ENCODE results near the gene ELOVL1.

The ELOVL1 gene

DNA sequence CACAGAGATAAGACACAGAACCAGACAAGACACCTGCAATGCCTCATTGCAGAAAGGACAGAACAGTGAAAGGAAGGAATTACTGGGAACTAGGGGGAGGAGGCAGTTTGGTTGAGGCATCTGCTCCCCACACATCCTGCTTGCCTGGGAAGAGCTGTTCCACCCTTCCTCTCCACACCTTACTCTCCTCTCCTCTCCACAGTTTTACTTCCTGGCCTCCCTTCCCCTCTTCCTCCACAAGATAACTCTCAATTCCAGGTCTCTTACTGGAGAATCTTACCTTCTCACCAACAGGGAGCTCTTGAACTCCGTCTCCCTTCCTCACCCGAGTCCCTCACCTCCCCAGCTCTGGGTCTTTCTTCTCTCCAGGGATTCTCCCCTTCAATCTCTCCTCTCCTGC is 2.1 kb downstream of the ELOVL1 start:
- Histone ChIP-seq H3K9me3 (ENCODE audit: control insufficient read depth in 1 of 2, low read length in 2 of 2) (no peaks in the 10 kb centered on the region), H3K27me3 (ENCODE audit: low read depth, low read length) (no peaks in the 10 kb centered on the region), H3K27ac (ENCODE audit: low read length) (peak overlapping the region; percentile 10), H3K4me3 (ENCODE audit: low read depth in 1 of 2, low read length in 2 of 2) (peak overlapping the region in 1 of 2 donors; percentile 2), H3K4me1 (ENCODE audit: control insufficient read depth in 1 of 2, insufficient read depth in 2 of 2, low read length in 2 of 2) (peaks cover 16 to 26% of the 10 kb centered on the region in 2 donors), H3K36me3 (ENCODE audit: control insufficient read depth in 1 of 2, insufficient read depth in 2 of 2, low read length in 2 of 2) (peaks cover 29 to 47% of the 10 kb centered on the region in 2 donors)

DNA sequence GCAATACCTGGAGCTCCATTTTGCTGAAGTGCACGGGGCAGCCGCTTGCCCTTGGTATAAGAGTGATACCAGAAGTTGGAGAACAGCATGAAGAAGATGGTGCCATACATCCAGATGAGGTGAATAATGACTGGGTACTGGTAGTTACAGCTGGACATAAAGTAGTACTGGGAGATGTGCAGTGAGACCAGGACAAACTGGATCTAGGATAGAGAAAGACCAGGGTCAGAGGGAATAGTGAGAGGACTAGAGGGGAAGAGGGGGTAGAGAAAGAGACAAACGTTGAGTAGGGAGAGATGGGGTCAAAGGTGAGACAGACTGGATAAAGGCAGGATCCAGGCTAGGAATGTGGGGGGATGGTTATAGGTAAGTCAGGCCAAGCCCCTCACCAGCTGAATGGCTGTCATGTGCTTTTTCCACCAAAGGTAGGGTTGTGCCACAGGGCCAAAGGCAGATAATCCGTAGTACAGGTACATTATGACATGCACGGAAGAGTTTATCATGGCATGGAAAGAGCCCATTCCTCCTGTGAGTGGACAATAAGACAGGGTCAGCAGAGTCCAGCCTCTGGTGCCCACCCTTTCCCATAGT is 3.8 kb downstream of the ELOVL1 start:
- Histone ChIP-seq H3K27me3 (ENCODE audit: low read depth, low read length) (no peaks in the 10 kb centered on the region), H3K9me3 (ENCODE audit: control insufficient read depth in 1 of 2, low read length in 2 of 2) (no peaks in the 10 kb centered on the region), H3K4me1 (ENCODE audit: control insufficient read depth in 1 of 2, insufficient read depth in 2 of 2, low read length in 2 of 2) (peaks cover 16 to 29% of the 10 kb centered on the region in 2 donors), H3K27ac (ENCODE audit: low read length) (no peak overlapping the region), H3K36me3 (ENCODE audit: control insufficient read depth in 1 of 2, insufficient read depth in 2 of 2, low read length in 2 of 2) (peaks cover 35 to 47% of the 10 kb centered on the region in 2 donors), H3K4me3 (ENCODE audit: low read depth in 1 of 2, low read length in 2 of 2) (no peak overlapping the region)

DNA sequence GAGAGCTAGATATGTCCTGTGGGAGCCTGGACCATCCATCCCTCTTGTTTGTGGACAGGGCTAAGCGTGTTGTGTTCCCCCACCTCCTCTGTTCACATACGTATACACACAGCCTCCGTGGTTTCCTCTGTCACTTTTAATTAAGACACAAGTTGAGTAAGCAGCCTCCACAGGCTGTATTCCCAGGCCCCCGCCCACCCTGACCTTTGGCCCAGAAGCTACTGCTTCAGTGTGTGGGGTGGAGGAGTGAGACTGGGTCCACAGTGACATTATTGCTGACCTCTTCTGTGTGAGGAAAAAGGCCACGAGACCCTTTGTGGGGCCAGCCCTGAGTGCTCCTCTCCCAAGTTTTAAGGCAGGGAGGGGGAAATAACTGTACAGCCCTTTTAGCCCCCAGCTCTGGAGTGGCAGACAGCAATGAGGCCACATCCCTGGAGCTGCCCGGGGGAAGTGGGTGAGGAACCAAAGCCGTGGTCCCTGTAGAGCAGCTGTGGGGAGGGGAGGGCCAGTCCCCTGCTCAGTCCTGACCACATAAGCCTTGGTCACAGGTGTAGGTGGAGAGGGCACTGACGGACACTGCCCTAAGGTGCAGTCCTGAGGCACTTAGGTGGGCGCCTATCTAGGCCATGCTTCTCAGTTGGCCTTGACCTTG is 4.4 kb downstream of the ELOVL1 start:
- Histone ChIP-seq H3K36me3 (ENCODE audit: control insufficient read depth in 1 of 2, insufficient read depth in 2 of 2, low read length in 2 of 2) (peaks cover 35 to 47% of the 10 kb centered on the region in 2 donors), H3K27me3 (ENCODE audit: low read depth, low read length) (no peaks in the 10 kb centered on the region), H3K27ac (ENCODE audit: low read length) (no peak overlapping the region), H3K9me3 (ENCODE audit: control insufficient read depth in 1 of 2, low read length in 2 of 2) (no peaks in the 10 kb centered on the region), H3K4me3 (ENCODE audit: low read depth in 1 of 2, low read length in 2 of 2) (no peak overlapping the region), H3K4me1 (ENCODE audit: control insufficient read depth in 1 of 2, insufficient read depth in 2 of 2, low read length in 2 of 2) (peaks cover 11 to 26% of the 10 kb centered on the region in 2 donors)

DNA sequence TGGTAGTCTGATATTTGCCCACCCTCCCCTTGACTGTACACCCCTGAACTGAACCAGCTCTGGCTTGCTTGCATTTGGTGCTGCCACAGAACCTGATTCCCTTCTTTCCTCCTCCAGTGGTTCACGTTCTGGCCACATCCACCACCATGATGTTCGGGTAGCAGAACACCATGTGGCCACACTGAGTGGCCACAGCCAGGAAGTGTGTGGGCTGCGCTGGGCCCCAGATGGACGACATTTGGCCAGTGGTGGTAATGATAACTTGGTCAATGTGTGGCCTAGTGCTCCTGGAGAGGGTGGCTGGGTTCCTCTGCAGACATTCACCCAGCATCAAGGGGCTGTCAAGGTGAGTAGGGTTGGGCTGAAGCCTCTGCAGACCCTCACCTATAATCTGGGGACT is 7.2 kb downstream of the ELOVL1 start:
- Histone ChIP-seq H3K4me3 (ENCODE audit: low read depth in 1 of 2, low read length in 2 of 2) (no peak overlapping the region), H3K9me3 (ENCODE audit: control insufficient read depth in 1 of 2, low read length in 2 of 2) (no peaks in the 10 kb centered on the region), H3K27me3 (ENCODE audit: low read depth, low read length) (no peaks in the 10 kb centered on the region), H3K4me1 (ENCODE audit: control insufficient read depth in 1 of 2, insufficient read depth in 2 of 2, low read length in 2 of 2) (peaks cover under 1 to 15% of the 10 kb centered on the region in 2 donors), H3K36me3 (ENCODE audit: control insufficient read depth in 1 of 2, insufficient read depth in 2 of 2, low read length in 2 of 2) (peaks cover 35 to 46% of the 10 kb centered on the region in 2 donors), H3K27ac (ENCODE audit: low read length) (no peak overlapping the region)

DNA sequence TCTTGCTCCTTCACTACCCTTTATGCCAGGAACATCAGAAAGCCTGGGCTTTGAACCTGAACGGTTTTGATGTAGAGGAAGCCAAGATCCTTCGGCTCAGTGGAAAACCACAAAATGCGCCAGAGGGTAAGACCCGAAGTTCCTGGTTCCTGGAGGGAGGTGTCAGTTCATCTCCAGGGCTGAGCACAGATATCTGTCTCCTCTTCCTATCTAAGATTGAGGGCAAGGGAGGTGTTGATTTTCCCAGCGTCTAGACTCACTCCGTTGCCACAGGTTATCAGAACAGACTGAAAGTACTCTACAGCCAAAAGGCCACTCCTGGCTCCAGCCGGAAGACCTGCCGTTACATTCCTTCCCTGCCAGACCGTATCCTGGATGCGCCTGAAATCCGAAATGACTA is 8.1 kb downstream of the ELOVL1 start:
- H3K27ac ChIP-seq (ENCODE audit: low read length) = no peak overlapping the region
- peaks cover 34 to 36% of the 10 kb centered on the region in 2 donors for H3K36me3 ChIP-seq (ENCODE audit: control insufficient read depth in 1 of 2, insufficient read depth in 2 of 2, low read length in 2 of 2)
- H3K27me3 ChIP-seq (ENCODE audit: low read depth, low read length) = no peaks in the 10 kb centered on the region
- peaks cover 0 to 11% of the 10 kb centered on the region in 2 donors for H3K4me1 ChIP-seq (ENCODE audit: control insufficient read depth in 1 of 2, insufficient read depth in 2 of 2, low read length in 2 of 2)
- H3K4me3 ChIP-seq (ENCODE audit: low read depth in 1 of 2, low read length in 2 of 2) = peak overlapping the region in 1 of 2 donors; percentile 11
- no peaks in the 10 kb centered on the region for H3K9me3 ChIP-seq (ENCODE audit: control insufficient read depth in 1 of 2, low read length in 2 of 2)

DNA sequence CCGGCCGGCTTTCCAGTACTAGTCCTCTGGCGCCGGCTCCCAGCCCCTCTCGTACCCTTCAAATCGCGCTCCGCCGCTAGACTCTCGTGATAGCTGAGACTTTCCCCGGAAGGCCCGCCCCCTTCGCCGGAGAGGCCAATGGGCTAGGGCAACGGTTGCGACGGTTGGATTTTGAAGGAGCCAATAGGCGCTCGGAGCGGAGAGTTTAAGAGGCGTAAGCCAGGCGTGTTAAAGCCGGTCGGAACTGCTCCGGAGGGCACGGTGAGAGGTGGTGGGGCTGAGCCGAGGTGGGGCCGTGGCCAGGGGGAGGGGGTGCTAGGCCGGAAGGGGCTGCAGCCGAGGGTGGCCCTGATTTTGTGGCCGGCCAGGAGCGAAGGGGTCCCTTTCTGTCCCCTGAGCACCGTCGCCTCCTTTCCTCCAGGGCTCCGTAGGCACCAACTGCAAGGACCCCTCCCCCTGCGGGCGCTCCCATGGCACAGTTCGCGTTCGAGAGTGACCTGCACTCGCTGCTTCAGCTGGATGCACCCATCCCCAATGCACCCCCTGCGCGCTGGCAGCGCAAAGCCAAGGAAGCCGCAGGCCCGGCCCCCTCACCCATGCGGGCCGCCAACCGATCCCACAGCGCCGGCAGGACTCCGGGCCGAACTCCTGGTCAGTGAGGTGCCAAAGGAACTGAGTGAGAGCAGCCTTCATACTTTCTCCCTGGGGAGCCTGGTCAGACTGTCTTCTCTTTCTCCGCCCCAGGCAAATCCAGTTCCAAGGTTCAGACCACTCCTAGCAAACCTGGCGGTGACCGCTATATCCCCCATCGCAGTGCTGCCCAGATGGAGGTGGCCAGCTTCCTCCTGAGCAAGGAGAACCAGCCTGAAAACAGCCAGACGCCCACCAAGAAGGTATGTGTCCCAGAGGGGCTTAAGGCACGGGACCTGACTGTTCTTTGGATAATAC is 8.8 kb downstream of the ELOVL1 start, which contains the start of gene CDC20:
CDC20 (plus strand) TSS at position 236 of the 948 bp plus-strand sequence; CDS start at position 471, 235 bp downstream.
- H3K9me3 ChIP-seq (ENCODE audit: control insufficient read depth in 1 of 2, low read length in 2 of 2) = no peaks in the 10 kb centered on the region
- no peaks in the 10 kb centered on the region for H3K27me3 ChIP-seq (ENCODE audit: low read depth, low read length)
- peak within 1 kb of the TSS; percentile 80 to 82 for H3K4me3 ChIP-seq (ENCODE audit: low read depth in 1 of 2, low read length in 2 of 2)
- peak within 1 kb of the TSS; percentile 98 for H3K27ac ChIP-seq (ENCODE audit: low read length)
- peaks cover 27 to 30% of the 10 kb centered on the region in 2 donors for H3K36me3 ChIP-seq (ENCODE audit: control insufficient read depth in 1 of 2, insufficient read depth in 2 of 2, low read length in 2 of 2)
- peaks cover 0 to 11% of the 10 kb centered on the region in 2 donors for H3K4me1 ChIP-seq (ENCODE audit: control insufficient read depth in 1 of 2, insufficient read depth in 2 of 2, low read length in 2 of 2)

DNA sequence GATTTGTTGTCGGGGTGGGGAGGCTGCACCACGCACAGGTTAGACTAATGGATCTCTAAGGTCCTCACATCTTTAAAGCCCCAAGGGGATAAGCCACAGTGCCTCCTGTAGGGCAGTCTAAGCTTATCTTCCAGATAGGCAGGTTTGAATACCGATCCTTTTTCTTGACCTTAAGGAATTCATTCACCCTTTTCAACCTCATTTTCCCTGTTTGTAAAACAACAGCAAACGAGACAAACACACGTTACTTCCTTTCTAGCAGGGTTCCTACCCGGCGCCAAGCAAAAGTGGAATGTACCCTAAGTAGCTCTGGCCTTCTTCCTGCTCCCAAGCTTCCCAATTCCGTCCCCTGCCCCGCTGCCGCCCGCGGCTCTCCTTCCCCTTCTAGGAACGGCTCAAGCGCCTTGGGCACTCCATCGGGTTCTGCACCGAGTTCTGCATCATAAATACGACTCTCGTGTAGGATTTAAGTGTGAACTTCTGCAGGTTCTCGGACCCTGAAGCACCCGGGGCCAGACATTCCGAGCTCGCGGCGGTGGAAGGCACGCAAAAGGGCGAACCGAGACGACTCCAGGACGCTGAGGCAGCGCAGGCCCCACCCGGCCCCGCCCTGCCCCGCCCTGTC is 9.6 kb downstream of the ELOVL1 start:
- Histone ChIP-seq H3K27ac (ENCODE audit: low read length) (peak overlapping the region; percentile 98), H3K27me3 (ENCODE audit: low read depth, low read length) (no peaks in the 10 kb centered on the region), H3K36me3 (ENCODE audit: control insufficient read depth in 1 of 2, insufficient read depth in 2 of 2, low read length in 2 of 2) (peaks cover 19 to 22% of the 10 kb centered on the region in 2 donors), H3K4me1 (ENCODE audit: control insufficient read depth in 1 of 2, insufficient read depth in 2 of 2, low read length in 2 of 2) (peaks cover 0 to 11% of the 10 kb centered on the region in 2 donors), H3K9me3 (ENCODE audit: control insufficient read depth in 1 of 2, low read length in 2 of 2) (no peaks in the 10 kb centered on the region), H3K4me3 (ENCODE audit: low read depth in 1 of 2, low read length in 2 of 2) (peak overlapping the region; percentile 80 to 82)

DNA sequence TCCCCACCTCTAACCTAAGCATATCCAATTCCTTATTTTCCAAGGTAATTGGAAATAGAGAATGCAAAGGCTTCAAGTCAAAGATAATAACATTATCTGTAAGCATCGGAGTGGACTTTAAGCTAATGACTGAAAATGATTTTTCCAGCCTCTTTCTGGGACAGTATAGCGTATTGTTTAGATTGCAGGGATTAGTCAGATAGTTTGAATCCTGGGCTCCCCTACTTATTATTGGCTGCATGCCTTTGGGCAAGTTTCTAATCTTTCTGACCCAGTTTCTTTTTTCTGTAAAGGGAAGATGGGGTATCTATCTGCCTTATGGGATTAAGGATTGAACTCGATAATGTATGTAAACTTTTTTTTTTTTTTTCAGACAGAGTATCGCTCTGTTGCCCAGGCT is 10.6 kb downstream of the ELOVL1 start:
- Histone ChIP-seq H3K27ac (ENCODE audit: low read length) (no peak overlapping the region), H3K9me3 (ENCODE audit: control insufficient read depth in 1 of 2, low read length in 2 of 2) (no peaks in the 10 kb centered on the region), H3K4me1 (ENCODE audit: control insufficient read depth in 1 of 2, insufficient read depth in 2 of 2, low read length in 2 of 2) (peaks cover 0 to 11% of the 10 kb centered on the region in 2 donors), H3K27me3 (ENCODE audit: low read depth, low read length) (no peaks in the 10 kb centered on the region), H3K4me3 (ENCODE audit: low read depth in 1 of 2, low read length in 2 of 2) (no peak overlapping the region), H3K36me3 (ENCODE audit: control insufficient read depth in 1 of 2, insufficient read depth in 2 of 2, low read length in 2 of 2) (peaks cover 12 to 18% of the 10 kb centered on the region in 2 donors)

DNA sequence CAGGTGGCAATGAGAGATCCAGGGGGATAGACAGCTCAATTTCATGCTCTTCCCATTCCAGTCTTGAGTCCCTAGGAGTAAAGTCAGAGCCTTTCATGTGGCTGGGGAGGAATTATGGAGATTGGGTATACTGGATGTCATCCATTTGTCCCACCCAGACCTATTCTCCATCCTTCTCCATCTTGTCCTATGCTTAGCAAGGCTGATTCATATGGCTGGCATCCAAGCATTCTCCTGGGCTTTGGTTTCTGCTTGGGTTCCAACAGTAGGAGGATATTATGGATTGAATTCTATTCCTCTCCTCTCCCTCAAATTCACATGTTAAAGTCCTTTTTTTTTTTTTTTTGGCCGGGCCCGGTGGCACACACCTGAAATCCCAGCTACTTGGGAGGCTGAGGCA is 12.9 kb downstream of the ELOVL1 start:
- no peaks in the 10 kb centered on the region for H3K36me3 ChIP-seq (ENCODE audit: control insufficient read depth in 1 of 2, insufficient read depth in 2 of 2, low read length in 2 of 2)
- H3K4me3 ChIP-seq (ENCODE audit: low read depth in 1 of 2, low read length in 2 of 2) = no peak overlapping the region
- no peaks in the 10 kb centered on the region for H3K9me3 ChIP-seq (ENCODE audit: control insufficient read depth in 1 of 2, low read length in 2 of 2)
- no peaks in the 10 kb centered on the region for H3K27me3 ChIP-seq (ENCODE audit: low read depth, low read length)
- H3K4me1 ChIP-seq (ENCODE audit: control insufficient read depth in 1 of 2, insufficient read depth in 2 of 2, low read length in 2 of 2) = peaks cover 4 to 11% of the 10 kb centered on the region in 2 donors
- H3K27ac ChIP-seq (ENCODE audit: low read length) = no peak overlapping the region

DNA sequence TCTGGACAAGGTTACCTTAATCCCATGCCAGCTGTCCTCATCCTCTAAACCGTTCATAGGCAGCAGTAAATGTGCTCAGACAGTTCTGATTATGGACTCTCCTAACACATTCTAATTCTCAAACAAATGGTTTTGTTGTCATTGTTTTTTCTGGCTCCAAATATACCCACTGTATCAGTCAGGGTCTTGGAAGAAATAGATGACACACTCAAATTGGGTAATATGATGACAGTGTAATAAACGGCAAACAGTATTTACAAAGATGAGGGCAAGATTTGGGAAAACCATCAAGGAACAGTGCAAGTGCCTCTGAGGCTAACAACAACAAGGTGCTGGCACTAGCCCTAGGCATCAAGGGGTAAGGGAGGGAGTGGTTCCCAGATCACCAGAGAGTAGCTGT is 13.3 kb downstream of the ELOVL1 start:
- Histone ChIP-seq H3K27ac (ENCODE audit: low read length) (no peak overlapping the region), H3K4me1 (ENCODE audit: control insufficient read depth in 1 of 2, insufficient read depth in 2 of 2, low read length in 2 of 2) (peaks cover 6 to 15% of the 10 kb centered on the region in 2 donors), H3K9me3 (ENCODE audit: control insufficient read depth in 1 of 2, low read length in 2 of 2) (no peaks in the 10 kb centered on the region), H3K4me3 (ENCODE audit: low read depth in 1 of 2, low read length in 2 of 2) (no peak overlapping the region), H3K36me3 (ENCODE audit: control insufficient read depth in 1 of 2, insufficient read depth in 2 of 2, low read length in 2 of 2) (no peaks in the 10 kb centered on the region), H3K27me3 (ENCODE audit: low read depth, low read length) (no peaks in the 10 kb centered on the region)

DNA sequence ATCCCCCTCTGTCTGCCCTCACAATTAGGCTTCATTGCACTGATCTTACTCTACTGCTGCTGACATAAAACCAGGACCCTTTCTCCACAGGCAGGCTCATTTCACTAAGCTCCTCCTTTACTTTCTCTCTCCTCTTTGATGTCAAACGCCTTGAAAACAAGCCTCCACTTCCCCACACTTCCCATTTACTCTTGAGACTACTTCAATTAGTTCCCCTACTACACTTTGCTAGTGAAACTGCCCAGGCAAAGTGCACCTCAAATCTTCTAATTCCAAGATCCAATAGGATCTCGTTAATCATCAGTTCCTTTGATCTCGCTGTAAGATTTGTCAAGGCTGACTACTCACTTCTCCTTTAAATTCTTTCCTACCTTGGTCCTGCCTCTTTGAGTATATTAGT is 14.9 kb downstream of the ELOVL1 start:
- no peak overlapping the region for H3K27ac ChIP-seq (ENCODE audit: low read length)

More for the DNA sequence above, 14.9 kb downstream of the ELOVL1 start:
- Histone ChIP-seq H3K36me3 (ENCODE audit: control insufficient read depth in 1 of 2, insufficient read depth in 2 of 2, low read length in 2 of 2) (no peaks in the 10 kb centered on the region), H3K4me3 (ENCODE audit: low read depth in 1 of 2, low read length in 2 of 2) (no peak overlapping the region), H3K4me1 (ENCODE audit: control insufficient read depth in 1 of 2, insufficient read depth in 2 of 2, low read length in 2 of 2) (peaks cover 6 to 8% of the 10 kb centered on the region in 2 donors), H3K27me3 (ENCODE audit: low read depth, low read length) (no peaks in the 10 kb centered on the region), H3K9me3 (ENCODE audit: control insufficient read depth in 1 of 2, low read length in 2 of 2) (no peaks in the 10 kb centered on the region)

Measured in muscle layer of duodenum (tissue), 2 donors.